HG03139 (cell line): ENCODE data around the gene CHN2.
A peak's percentile ranks its signal among the peaks of the same experiment; 100 is the strongest.

Experiments used
- ATAC-seq: cut with Tn5 transposase; IDR thresholded peaks from one replicate; pipeline ENCODE4 v1.9.1; 2021; ENCODE audit not compliant: unreplicated experiment

The CHN2 gene

GRCh38 chr7:29281782-29282541 lies 87.4 kb downstream of the CHN2 start:
- ATAC-seq: no peak

GRCh38 chr7:29282819-29283414 lies 88.3 kb downstream of the CHN2 start:
- no peak for ATAC-seq

- no peak for ATAC-seq
Observed at GRCh38 chr7:29284696-29285443, 90.3 kb downstream of the CHN2 start.

- ATAC-seq: peak; percentile 63
Observed at GRCh38 chr7:29285444-29285793, 90.8 kb downstream of the CHN2 start.

GRCh38 chr7:29285861-29286260 lies 91.3 kb downstream of the CHN2 start:
- ATAC-seq: no peak

GRCh38 chr7:29287366-29287765 lies 92.8 kb downstream of the CHN2 start:
- no peak for ATAC-seq

- no peak for ATAC-seq
Observed at GRCh38 chr7:29288181-29289091, 93.9 kb downstream of the CHN2 start.

- ATAC-seq: no peak
Observed at GRCh38 chr7:29289156-29290021, 94.8 kb downstream of the CHN2 start.

- no peak for ATAC-seq
Observed at GRCh38 chr7:29290829-29291228, 96.3 kb downstream of the CHN2 start.

- ATAC-seq: no peak
Observed at GRCh38 chr7:29291723-29292618, 97.4 kb downstream of the CHN2 start.

GRCh38 chr7:29292886-29293658 lies 98.5 kb downstream of the CHN2 start:
- no peak for ATAC-seq

- no peak for ATAC-seq
Observed at GRCh38 chr7:29296421-29296820, 101.8 kb downstream of the CHN2 start.

GRCh38 chr7:29297194-29297890 lies 102.8 kb downstream of the CHN2 start:
- no peak for ATAC-seq

GRCh38 chr7:29299086-29299485 lies 104.5 kb downstream of the CHN2 start:
- ATAC-seq: no peak

GRCh38 chr7:29300026-29300480 lies 105.5 kb downstream of the CHN2 start:
- no peak for ATAC-seq

GRCh38 chr7:29300649-29301048 lies 106.1 kb downstream of the CHN2 start:
- ATAC-seq: no peak

- ATAC-seq: no peak
Observed at GRCh38 chr7:29302666-29303395, 108.3 kb downstream of the CHN2 start.
